Stimulated activated CD8-positive, alpha-beta memory T cell treated with anti-CD3 and anti-CD28 coated beads, Interleukin-7, amount 100 ng/mL, for 4 hours (primary cell): ENCODE data around the gene ZNF831.

Experiments used
- DNase-seq, 2 donors: peaks; one replicate each; pipeline ENCODE4 v3.0.0-alpha.2; 2020; ENCODE audit warnings: low read depth in 2 of 2

The ZNF831 gene

DNA sequence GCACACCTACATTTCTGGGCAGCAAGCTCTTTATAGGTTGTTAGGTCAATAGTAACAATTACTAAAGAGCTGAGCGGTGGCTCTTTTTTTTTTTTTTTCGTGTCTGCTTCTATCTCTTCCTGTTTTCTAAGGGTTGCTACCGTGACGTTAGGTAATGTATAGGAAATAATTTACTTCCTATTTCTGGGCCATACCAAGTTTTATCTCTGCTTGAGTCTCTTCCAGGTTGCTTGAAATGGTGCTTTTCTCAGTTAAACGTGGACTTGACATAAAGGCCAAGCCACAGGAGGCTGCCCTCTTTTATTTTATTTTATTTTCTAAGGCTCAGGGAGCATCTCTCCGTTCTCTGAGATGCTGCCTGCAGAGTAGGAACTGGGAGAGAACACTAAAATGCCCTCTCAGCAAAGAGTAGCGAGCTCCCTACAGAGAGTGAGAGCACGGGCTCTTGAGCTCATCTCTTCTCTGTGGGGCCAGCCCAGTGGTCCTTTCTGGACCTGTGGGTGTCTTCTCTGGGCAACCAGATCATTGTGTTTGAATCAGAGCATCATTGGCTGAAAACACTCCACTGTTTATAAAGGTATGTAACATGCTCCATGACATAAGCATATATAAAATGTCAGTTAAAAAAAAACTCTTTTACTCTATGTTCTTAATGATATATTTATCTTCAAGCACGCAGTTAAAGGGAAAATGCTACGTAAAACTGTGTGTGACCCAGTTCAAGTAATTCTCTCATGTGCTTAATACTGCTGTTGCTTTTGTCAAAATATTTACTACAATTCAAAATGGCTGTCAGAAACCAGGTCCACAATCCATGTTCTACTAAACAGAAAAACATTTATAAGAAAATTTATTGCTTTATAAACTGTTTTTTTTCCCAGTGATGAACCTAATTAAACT lies at the start of gene ZNF831:
ZNF831 (plus strand) TSS at position 191 of the 900 bp plus-strand sequence. CDS start 27,199 bp downstream, outside the sequence.
- DNase-seq = no peak

DNA sequence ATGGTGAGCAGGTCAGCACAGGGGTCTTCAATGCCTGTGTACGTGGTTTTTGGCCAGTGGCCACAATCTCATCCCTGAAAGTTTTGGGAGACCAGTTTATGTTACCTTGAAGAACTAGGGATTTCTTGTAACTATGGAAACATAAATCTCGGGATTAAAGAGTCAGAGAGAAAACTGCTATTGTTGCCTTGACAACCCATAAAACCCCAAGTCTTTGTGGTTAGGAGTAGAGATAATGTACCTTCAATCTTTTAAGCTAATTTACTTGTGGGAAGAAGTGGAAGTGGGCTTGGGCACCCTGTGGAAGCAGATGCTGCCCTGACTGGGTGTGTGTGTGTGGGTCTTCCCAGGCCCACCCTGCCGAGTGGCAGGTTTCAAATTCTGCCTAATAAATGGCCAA lies 46.1 kb upstream of the ZNF831 start:
- DNase-seq = no peak

DNA sequence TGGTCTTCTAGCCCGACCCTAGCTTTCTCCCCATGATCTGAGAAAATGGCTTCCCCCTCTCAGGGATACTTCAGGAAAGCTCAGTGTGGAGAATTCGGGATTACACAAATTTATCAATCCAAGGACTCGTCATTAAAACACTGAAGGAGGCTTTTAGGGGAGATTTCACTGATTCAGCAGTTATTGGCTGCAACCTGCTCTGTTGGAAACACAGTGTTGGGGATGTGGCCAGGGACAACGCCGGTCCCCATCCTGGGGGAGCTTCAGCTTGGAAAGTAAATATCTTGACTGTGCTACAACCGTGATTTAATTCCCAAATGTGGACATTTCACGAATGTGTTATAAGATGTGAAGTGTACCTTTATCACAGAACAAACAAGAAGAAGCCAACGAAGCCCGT lies 44.8 kb upstream of the ZNF831 start:
- no peak for DNase-seq

DNA sequence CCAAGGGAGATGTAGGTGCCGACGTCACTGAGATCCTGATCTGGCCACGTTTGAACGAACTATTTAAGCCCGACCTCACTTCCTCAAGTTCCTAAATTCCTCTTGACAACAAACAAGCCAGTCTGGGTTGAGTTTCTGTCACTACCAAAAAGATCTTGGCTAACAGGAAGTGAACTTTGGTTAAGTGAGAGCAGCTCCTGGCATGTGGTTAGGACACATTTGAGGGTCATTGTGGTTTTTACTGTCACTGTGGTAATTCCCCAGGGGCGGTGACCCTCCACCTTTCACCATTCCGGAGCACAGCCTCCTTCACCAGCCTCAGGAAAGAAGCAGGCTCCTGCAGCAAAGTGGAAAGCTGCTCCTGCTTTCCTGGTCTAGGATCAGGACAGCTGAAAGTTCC lies 43.1 kb upstream of the ZNF831 start:
- DNase-seq = no peak

DNA sequence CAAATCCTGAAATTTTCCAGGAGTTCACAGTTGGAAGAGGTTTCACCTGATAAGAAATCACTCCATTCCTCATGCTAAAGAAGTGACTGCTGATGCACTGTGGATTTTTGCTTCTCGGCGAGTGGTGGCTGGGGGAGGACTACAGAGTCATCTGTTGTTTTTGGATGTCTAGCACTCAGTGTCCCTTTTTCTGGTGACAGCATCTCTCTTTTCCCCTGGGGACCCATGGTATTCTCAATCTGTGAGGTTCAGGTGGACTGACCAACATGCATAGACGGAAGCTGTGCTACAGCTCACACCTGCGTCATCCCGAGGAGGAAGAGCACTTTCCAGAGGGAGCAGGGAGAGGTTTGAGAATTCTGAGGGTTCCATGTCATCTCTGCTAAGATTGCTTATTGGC lies 42.7 kb upstream of the ZNF831 start:
- DNase-seq = no peak

DNA sequence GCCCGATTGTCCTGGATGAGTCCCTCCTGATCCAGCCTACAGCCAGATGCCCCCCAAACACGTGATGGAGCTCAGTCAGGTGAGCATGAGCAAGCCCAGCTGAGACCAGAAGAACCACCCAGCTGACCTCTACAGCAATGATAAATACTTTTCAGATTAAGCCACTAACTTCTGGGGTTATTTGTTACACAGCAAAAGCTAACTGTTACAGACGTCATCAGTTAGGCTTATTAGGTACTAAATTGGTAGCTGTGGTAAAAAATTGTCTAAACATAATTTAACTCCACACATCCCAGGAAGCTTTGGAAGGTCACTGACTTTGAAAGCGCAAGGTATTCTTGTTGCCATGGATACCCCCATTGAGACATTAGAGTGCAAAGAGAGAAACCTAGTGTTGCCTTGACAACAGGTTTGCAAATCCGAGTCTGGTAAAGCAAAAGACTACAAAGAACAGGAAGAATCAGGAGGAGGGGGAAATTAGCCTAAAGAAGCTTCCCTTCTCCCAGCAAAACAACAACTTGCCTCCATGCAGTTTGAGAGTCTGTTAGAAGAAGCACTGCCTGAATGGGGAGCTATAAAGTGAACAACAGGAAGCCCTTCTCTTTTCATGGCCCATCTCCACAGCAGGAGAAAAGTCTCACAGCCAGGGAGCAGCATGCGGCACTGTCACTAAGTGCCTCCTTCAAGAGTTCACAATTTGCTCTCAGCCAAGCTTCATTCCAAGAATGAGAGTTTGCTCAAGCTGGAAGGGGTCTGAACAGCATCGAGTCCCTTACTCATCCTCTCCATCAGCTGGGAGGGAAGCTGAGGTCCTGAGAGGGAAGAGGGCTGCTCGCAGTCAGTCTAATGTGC lies 41.7 kb upstream of the ZNF831 start:
- no peak for DNase-seq

DNA sequence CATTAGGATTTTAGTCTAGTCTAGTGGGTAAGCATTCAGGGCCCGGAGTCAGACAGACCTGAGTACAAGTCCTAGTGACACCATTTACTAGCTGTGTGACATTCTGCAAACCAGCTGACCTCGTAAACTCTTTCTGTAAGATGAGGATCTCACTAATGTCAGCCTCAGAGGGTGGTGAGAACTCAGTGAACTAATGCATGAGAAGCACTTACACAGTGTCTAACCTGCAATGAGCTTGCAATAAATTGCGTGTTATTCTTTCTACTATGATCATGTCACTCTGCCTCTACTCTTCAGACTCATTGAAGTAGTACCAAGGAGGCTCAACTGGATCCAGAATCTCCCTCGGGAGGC lies 41.1 kb upstream of the ZNF831 start:
- no peak for DNase-seq

DNA sequence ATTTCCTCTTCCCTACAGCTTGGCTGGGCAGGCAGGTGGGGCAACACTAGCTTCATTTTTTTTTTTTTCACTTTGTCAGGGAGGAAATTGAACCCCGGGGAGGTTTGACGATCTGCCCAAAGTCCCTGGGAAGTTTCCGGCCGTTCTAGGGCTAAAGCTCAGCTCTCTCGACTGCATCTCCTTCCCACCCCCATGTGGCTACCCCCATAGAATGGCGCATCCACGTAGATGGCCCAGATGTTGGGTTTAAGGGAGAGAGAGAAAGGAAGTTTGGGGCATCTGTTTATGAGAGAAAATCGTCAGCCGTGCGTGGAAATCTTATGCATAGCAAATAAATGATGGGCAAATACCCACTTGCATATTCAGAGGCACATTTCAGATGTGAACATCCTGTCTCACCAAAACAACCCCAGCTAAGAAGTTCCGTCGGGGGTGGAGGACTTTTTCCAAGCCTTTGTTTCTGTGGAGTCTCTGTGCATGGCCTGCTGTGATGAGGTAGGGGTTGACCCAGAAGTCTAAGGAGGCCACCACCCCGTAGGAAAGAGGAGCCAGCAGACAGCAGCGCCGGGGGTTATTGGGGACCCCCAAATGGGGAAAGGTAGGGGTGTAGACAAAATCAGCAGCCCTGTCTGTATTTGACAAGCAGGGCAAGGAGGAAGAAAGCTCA lies 40.5 kb upstream of the ZNF831 start:
- peak; percentile 36 to 50 for DNase-seq

DNA sequence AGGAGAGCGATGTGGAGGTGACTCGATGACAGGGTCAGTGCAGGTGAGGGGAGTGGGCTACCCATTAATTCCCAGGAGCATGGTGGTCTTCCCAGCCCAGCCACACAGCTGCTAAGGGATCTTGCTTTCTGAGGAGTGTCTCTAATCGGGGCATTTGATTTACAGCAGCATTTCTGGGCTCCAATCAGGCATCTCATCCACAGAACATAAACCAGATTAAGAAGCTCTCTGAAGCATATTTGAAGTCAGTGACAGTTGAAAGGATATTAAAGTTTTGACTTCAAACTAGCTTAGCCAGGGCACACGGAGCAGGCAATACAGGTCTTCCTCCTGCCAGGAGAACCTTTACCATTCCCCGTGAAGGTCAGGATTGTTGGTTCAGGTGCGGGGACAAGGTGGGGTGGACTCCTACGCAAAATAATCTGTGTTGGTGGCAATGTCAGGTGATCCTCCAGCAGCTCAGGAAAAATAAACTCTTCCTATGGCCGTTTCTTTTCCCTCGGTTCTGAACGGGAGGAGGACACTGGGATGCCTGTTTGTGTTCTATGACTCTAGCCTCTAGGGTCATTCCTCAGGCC lies 39.9 kb upstream of the ZNF831 start:
- DNase-seq = no peak

DNA sequence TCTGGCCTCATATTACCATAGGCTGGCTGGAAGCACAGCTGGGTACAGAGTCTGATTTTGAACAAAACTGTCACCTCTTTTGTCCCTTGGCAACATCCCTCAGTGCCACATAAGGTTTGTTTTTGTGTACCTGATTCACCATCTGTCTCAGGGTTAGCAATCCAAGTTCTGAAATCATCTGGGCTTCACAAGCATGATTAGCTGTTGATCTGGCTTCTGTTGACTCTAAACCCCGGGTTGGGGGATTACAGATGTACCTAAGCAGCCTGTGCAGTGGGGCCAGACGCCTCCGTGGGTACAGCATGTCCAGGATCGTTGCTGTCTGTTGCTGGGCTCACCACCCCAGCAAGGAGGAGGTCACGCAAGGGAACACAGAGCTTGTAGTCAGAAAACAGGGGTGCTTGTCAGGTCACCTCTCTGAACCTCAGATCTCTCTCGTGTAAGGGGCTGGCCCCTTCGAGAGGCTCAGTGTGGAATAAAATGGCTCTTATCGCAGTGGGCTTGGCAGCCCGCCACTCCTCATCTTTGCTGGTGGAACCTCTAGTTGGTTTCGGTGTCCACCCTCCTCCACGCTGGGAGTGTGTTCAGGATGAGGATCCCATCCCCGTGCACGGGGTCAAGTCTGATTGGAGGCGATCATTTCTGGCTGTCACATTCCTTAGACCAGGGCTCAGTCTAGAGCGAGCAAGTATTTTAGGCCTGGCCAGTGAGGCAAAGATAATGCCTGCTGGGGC lies 39.2 kb upstream of the ZNF831 start:
- DNase-seq = no peak

DNA sequence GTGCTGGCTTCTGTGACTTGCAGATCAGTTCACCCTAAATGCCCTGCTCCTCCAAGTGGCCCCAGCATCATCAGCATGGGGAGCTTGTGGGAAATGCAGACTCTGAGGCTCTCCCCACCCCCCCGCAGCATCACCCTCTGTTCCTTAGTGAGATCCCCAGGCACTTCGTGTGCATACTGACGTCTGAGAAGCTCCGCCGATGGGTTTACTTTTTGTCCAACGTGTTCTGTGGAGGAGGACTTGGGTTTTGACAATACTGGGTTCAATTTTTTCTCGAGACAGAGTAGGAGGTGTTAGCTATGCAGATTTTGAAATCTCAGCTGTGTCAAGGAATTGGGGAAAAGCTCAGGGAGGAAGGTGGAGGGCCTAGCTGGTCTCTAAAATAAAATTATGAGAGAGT lies 38.3 kb upstream of the ZNF831 start:
- no peak for DNase-seq

DNA sequence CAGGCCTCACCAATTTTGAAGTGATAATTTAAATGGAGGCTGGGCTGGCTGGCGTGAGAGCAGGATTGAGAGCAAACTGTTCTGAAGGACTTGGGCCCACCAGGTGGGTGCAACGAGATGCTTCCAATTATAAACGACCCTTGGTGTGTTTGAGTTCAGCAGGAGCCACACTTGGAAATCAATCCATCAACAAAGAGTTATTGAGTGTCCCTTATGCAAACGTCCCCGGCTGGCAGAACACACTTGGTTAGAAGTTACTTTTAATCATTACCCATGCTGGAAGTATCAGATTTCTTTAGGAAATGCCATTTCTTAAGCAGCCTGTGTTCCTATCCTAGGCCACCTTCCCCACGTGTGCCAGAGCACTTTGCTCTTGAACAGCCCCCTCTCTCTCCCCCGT lies 37.8 kb upstream of the ZNF831 start:
- no peak for DNase-seq

DNA sequence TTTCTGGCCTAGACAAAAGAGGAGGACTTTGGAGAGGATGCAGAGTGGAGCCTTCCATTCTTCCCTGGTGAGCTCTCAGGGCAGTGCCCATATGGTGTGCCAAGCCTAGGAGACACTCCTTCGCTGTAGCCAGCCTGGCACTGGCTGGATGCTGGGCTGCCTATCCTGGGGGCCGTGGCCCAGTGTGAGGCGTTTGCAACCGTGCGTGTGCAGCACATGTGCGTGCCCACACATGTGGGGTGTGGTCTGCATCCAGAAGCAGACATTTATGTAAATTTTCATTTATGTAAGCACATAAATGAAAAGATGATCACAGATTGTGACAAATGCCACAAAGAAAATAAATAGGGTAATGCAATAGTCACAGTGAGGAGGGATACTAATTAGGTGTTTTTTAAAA lies 35.8 kb upstream of the ZNF831 start:
- no peak for DNase-seq

DNA sequence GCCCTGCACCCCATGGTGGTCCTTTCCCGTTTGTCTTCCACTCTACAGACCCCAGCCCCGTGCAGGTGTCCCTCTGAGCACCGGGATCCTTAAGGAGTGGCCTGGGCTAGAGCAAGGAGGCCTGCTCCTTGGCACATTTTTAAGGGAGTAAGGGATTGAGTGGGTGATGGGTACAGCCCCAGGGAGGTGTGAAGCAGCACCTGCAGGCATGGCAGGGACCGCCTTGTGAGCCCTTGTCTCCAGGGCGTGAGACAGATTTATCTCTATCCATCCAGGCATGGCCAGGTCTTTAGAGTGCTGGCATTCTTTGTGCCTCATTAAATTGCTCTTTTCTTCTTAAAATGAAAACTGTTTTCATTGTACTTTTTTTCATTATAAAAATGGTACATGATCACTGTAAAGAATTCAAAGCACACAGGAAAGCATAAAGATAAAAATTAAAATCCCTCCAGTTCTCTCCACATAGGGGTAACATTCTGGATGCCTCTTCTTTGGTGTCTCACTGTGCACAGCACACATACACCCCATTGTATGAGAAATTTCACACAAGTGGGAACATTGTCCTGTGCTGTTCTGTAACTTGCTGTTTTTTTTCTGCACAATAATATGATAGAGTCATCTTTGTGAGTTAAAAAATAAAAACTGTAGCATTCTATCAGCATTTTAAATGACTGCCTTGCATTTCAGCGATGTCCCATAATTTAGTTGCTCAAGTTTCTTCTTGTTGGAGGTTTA lies 31.9 kb upstream of the ZNF831 start:
- DNase-seq = no peak

DNA sequence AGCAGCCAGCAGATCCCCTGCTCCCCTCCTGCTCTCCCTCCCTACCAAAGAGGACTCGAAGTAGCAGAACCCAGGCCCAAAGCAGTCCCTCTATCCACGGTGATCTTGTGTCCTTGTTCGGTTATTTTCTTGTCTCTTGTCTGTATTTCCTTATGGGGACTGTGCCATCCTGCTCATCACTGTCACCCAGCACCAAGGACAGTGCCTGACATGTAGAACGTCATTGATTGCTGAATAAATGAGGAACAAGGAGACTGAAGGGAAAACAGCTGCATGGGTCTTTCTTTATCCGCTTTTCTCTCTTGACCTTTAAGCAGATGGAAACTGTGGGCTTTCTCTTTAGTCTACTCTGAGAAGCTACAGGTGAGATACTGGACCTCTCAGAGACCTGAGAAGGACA lies 29.4 kb upstream of the ZNF831 start:
- no peak for DNase-seq

DNA sequence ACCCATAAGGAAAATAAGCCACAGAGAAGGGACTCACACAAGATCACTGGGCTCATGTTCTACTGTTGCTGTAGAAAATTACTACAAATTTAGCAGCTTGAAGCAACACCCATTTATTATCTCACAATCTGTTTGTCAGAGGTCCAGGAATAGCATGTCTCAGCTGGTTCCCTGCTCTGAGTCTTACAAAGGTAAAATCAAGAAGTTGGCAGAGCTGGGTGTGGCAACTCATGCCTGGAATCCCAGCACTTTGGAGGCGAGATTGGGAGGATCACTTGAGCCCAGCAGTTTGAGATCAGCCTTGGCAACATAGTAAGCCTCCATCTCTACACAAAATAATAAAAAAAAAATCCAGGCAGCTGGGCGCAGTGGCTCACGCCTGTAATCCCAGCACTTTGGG lies 28.5 kb upstream of the ZNF831 start:
- DNase-seq = no peak

DNA sequence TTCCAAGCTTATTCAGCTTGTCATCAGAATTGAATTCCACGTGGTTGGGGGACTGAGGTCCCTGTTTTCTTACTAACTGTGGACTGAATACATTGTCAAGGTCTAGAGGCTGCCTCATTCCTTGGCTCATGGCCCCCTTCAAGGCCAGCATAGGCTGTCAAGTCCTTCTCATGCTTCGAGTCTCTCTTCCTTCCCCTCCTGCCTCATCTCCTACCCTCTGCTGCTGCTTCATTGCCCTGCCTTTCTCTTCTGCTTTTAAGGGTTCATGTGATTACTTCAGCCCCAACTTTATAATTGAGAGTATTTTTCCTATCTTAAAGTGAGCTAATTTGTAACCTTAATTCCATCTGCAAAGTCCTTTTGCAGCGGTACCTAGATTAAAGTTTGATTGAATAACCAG lies 27.6 kb upstream of the ZNF831 start:
- no peak for DNase-seq

DNA sequence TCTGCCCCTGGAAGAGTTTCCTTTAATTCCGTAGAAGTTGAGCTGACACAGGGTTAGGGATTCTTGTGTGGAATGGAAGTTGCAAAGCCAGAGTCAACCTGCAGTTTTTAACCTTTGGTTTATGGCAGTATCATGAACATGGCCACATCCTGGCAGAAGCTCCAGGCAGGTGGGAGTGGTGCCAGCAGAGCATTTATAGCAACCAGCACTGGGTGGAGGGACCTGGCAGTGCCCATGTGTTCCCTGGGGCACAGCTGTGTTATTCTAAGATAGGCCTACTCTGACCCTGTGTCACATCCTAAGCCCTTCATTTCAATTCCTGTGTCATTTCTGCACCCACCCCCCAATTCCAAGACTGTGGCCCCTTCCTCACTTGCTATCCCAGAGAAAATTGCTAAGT lies 26.1 kb upstream of the ZNF831 start:
- DNase-seq = no peak

DNA sequence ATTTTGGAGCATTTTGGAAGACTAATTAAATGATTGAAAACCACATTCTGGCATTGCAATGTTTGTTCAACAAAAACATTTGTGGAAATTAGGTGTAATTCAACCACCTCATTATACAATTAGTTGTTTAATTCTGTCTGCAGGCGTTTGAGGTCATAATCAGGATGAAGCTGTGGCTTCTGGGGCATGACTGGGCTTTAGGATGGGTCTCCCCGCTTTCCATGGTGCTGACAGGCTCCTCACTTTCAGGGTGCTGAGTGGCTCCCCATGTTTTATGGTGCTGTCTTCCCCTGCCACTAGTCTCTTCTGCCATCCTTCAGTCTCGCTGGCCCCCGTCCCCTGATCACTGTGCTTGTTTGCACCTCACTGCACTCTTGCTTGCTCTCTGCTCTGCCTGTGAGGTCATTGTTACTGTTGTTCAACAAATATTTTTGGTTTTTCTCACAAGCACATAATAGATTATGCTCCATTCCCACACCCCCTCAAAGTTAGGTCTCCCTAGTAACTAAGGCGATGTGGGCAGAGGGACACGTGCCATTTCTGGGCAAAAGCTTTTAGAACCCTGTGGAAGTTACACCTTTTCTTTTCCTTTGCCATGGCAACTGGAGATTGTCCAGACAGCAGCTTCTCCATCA lies 25.4 kb upstream of the ZNF831 start:
- DNase-seq = no peak

DNA sequence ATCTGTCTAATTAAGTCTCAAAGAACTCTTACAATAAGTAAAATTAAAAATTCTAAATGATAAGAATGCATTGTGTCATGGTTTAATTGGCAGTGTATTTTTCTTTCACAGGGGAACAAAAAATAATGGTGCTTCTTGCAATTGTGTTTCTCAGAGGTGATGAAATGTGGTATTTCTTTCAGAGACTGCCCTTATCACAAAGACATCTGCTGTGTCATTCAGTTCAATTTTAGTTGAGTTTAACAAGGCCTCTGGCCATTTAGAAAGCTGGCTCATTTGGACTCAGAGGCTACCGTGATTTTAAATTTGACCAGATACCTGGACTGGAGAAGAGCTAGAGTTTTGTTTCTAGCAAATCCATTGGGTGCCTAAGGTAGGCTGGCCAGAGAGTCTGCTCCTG lies 23.6 kb upstream of the ZNF831 start:
- no peak for DNase-seq
